GM23248 (cell line): ENCODE results near the gene OR52K2. TPM values are rescaled to one million over a fixed set of nuclear protein-coding genes. Genes with fewer than 3 reads are reported as not detected.

Experiments
- DNase-seq: peaks from one replicate; pipeline ENCODE4 v3.0.0-alpha.2; 2015
- H2AFZ ChIP-seq: fragments of 200-600 bp; sonication (generic); 2 replicates; pipeline ENCODE4 v1.6.1; 2016; ENCODE audit warnings: antibody characterized with exemption
- H3F3A ChIP-seq: fragments of 200-600 bp; sonication (generic); 2 replicates; pipeline ENCODE4 v1.6.1; 2016; ENCODE audit warnings: mild to moderate bottlenecking, antibody characterized with exemption, mixed run types; ENCODE audit not compliant: insufficient read depth
- H3K27ac ChIP-seq: fragments of 200-600 bp; sonication (generic); 2 replicates; pipeline ENCODE4 v1.5.1; 2016; ENCODE audit warnings: mild to moderate bottlenecking
- H3K27me3 ChIP-seq: fragments of 200-600 bp; sonication (generic); replicated peaks from 2 replicates; pipeline ENCODE4 v1.6.1; 2016; ENCODE audit warnings: mild to moderate bottlenecking; ENCODE audit not compliant: insufficient read depth
- H3K36me3 ChIP-seq: fragments of 200-600 bp; sonication (generic); 2 replicates; pipeline ENCODE4 v1.6.1; 2016; ENCODE audit warnings: low read depth, mild to moderate bottlenecking
- H3K4me1 ChIP-seq: fragments of 200-600 bp; sonication (generic); 2 replicates; pipeline ENCODE4 v1.6.1; 2016; ENCODE audit warnings: mild to moderate bottlenecking; ENCODE audit not compliant: insufficient read depth
- H3K4me2 ChIP-seq: fragments of 200-600 bp; sonication (generic); one replicate; pipeline ENCODE4 v1.6.1; 2016; ENCODE audit warnings: mild to moderate bottlenecking; ENCODE audit not compliant: unreplicated experiment
- H3K4me3 ChIP-seq: fragments of 200-600 bp; sonication (generic); 2 replicates; pipeline ENCODE4 v1.5.1; 2016; ENCODE audit warnings: mild to moderate bottlenecking
- H3K79me2 ChIP-seq: fragments of 200-600 bp; sonication (generic); 2 replicates; pipeline ENCODE4 v1.6.1; 2016; ENCODE audit warnings: mild to moderate bottlenecking; ENCODE audit not compliant: insufficient read depth
- H3K9ac ChIP-seq: fragments of 200-600 bp; sonication (generic); 2 replicates; pipeline ENCODE4 v1.6.1; 2016; ENCODE audit warnings: mild to moderate bottlenecking
- H3K9me2 ChIP-seq: fragments of 200-600 bp; sonication (generic); 2 replicates; pipeline ENCODE4 v1.6.1; 2016; ENCODE audit warnings: mixed run types, mild to moderate bottlenecking, moderate library complexity; ENCODE audit not compliant: insufficient read depth
- H3K9me3 ChIP-seq: fragments of 200-600 bp; sonication (generic); one replicate; pipeline ENCODE4 v1.6.1; 2017; ENCODE audit warnings: low read depth
- H4K20me1 ChIP-seq: fragments of 200-600 bp; sonication (generic); 2 replicates; pipeline ENCODE4 v1.6.0; 2016; ENCODE audit not compliant: insufficient read depth
- EZH2 ChIP-seq: fragments of 200-600 bp; sonication (generic); IDR thresholded peaks from 2 replicates; pipeline ENCODE4 v1.6.1; 2018; ENCODE audit warnings: antibody characterized with exemption, mild to moderate bottlenecking; ENCODE audit not compliant: insufficient read depth, poor library complexity, severe bottlenecking
- EZH2phosphoT487 ChIP-seq: fragments of 200-600 bp; sonication (generic); IDR thresholded peaks from 2 replicates; pipeline ENCODE4 v1.6.1; 2018; ENCODE audit warnings: antibody characterized with exemption, moderate library complexity, mild to moderate bottlenecking, low read depth; ENCODE audit not compliant: insufficient read depth
- WGBS, 2 experiments: methylation state at CpG; one replicate each; pipeline ENCODE4 v1.1.6; 2015 to 2017; ENCODE audit warnings: low lambda C conversion rate in 2 of 2, low coverage in 1 of 2; ENCODE audit errors: missing lambda C conversion rate in 2 of 2; 5-methylcytosine and 5-hydroxymethylcytosine counted together
- in situ Hi-C: fragments of 300-500 bp; cut with MboI; formaldehyde crosslinking; loops from 2 replicates; pipeline ENCODE4 v1.15.0; 2020
- polyA plus RNA-seq: library from polyadenylated mRNA; unstranded; fragments of >200 nt; fragmentation: Nextera tagmentation; extraction: Ambion mirVana; gene quantifications from 2 replicates; pipeline ENCODE4 v1.2.1, GENCODE V29; 2016
- total RNA-seq: library from RNA; depleted of rRNA; stranded (reverse); fragments of >200 nt; shearing (Covaris generic); gene quantifications from 2 replicates; pipeline ENCODE4 v1.2.3, GENCODE V29; 2014

OR52K2 gene
- total and polyA plus RNA-seq, 2 experiments from 2014 or later: not detected

DNA sequence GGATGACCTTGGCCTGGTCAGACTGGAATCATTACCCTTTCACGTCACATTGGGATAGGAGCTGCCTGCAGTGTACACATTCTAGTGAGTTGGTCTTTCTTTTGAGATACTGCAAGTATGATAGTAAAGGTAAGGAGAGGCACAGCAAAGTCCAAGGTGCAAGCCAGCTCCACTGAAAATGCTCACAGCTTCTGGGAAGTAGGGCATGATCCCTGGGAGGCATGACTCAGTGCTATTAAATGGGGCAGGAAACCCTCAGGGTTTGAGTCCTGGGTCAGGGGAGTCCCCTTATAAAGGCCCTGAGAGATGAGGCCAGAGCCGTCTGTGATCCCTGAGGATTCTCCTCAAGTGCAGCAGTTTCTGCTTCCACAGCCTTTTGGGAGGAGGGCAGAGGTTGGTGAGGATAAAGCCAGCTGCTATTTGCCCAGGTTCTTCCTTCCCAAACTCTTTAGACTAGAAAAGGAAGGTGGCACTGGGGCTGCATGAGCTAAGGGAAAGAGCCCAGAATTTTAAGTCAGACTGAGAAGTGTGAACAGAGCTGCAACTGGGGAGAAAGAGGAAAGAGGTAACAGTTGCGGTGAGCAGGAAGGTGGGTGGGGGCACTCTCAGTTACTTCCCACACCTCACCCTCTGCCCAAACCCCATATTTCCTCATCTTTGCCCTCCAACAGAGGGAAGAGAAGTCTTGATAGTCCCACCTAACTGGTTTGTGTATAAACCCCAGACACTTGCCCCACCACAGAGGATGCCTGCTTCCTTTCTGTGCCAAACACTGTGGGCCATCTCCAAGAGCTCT lies 18.9 kb downstream of the OR52K2 start:
- WGBS, 2 experiments: 26 to 45% methylated on average over 3 of the region's 3 CpGs
- in situ Hi-C loops: no loop called here

DNA sequence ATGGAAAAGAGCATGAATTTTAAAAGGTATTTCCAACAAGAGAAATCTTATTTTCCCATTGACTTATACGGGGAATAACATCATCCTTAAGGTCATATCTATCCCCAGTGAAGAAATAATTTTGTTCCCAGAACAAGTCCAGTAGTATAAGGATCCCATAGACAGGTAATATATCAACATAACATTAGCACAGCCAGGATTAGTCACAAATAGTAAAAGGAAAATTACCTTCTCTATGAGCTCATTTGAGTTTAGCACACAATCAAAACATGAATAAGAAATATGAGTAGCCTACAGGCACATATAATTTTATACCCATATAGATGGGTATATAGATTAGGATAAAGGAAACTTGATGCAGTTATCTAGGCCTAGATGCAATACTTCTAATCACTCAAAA lies 30.5 kb downstream of the OR52K2 start:
- TF ChIP-seq EZH2 (no peak), EZH2phosphoT487 (no peak)
- Histone ChIP-seq H4K20me1 (no peaks in the 10 kb centered on the region), H3K9ac (no peak overlapping the region), H3K27ac (no peak overlapping the region), H3K36me3 (no peaks in the 10 kb centered on the region), H3K4me3 (no peak overlapping the region), H3F3A (no peaks in the 10 kb centered on the region), H3K4me2 (no peak overlapping the region), H3K9me2 (no peaks in the 10 kb centered on the region), H2AFZ (no peak overlapping the region), H3K4me1 (peaks cover 8% of the 10 kb centered on the region; the same call in 1 of the 2 replicates), H3K79me2 (no peaks in the 10 kb centered on the region), H3K9me3 (no peaks in the 10 kb centered on the region), H3K27me3 (peaks cover 8% of the 10 kb centered on the region)
- no peak for DNase-seq
- in situ Hi-C loops: loop anchor here (25.0 kb wide), 1 partner anchor 292 kb away; no protein-coding TSS in a partner anchor
- WGBS, 2 experiments: 25 to 38% methylated on average over 1 of the region's 1 CpG

More for the DNA sequence above, 18.9 kb downstream of the OR52K2 start:
- Histone ChIP-seq H3K36me3 (no peaks in the 10 kb centered on the region), H3K9ac (no peak overlapping the region), H3K27ac (no peak overlapping the region), H3K4me3 (no peak overlapping the region), H3K79me2 (no peaks in the 10 kb centered on the region), H3K27me3 (no peaks in the 10 kb centered on the region), H3K9me3 (no peaks in the 10 kb centered on the region), H4K20me1 (no peaks in the 10 kb centered on the region), H2AFZ (no peak overlapping the region), H3K4me1 (no peaks in the 10 kb centered on the region), H3K9me2 (no peaks in the 10 kb centered on the region), H3F3A (no peaks in the 10 kb centered on the region), H3K4me2 (no peak overlapping the region)
- TF ChIP-seq EZH2phosphoT487: no peak
- no peak for TF ChIP-seq EZH2
- DNase-seq: no peak

GRCh38 chr11:4480577-4481239 lies 31.6 kb downstream of the OR52K2 start:
- in situ Hi-C loops: loop anchor here (25.0 kb wide), 1 partner anchor 293 kb away; no protein-coding TSS in a partner anchor
- H3K9ac ChIP-seq: no peak overlapping the region
- no peak overlapping the region for H3K4me3 ChIP-seq

DNA sequence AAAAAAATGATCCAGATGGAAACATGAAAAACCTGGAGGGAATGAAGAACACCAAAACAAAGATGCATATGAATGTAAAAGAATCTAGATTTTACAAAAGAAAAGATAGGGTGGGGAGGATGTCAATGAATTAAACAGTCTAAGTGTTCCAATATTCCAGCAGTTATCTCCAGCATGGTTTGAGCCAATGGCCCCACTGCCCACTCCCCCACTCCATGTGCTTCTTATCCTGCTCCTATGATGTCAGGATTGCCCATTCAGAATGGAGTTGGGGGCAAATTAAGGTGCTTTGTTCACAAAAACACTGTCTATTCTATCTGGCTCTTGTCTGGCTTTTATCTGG lies 32.1 kb downstream of the OR52K2 start:
- H3F3A ChIP-seq: no peaks in the 10 kb centered on the region
- no peaks in the 10 kb centered on the region for H3K9me2 ChIP-seq
- H3K27ac ChIP-seq: no peak overlapping the region
- H3K4me3 ChIP-seq: no peak overlapping the region
- no peak for DNase-seq
- in situ Hi-C loops: loop anchor here (25.0 kb wide), 1 partner anchor 294 kb away; no protein-coding TSS in a partner anchor
- TF ChIP-seq EZH2phosphoT487 (no peak), EZH2 (no peak)
- H3K9me3 ChIP-seq: no peaks in the 10 kb centered on the region
- peaks cover 8% of the 10 kb centered on the region; the same call in 1 of the 2 replicates for H3K4me1 ChIP-seq
- no peak overlapping the region for H3K9ac ChIP-seq
- H3K4me2 ChIP-seq: no peak overlapping the region
- H3K79me2 ChIP-seq: no peaks in the 10 kb centered on the region
- H3K27me3 ChIP-seq: peaks cover 12% of the 10 kb centered on the region
- H3K36me3 ChIP-seq: no peaks in the 10 kb centered on the region
- H2AFZ ChIP-seq: no peak overlapping the region
- H4K20me1 ChIP-seq: no peaks in the 10 kb centered on the region

More at GRCh38 chr11:4480577-4481239, 31.6 kb downstream of the OR52K2 start:
- peak; percentile 61 for DNase-seq
- Histone ChIP-seq H3K4me1 (peaks cover 8% of the 10 kb centered on the region; the same call in 1 of the 2 replicates), H3K27ac (no peak overlapping the region), H3K9me2 (no peaks in the 10 kb centered on the region), H3K27me3 (peaks cover 12% of the 10 kb centered on the region), H3F3A (no peaks in the 10 kb centered on the region), H4K20me1 (no peaks in the 10 kb centered on the region), H3K9me3 (no peaks in the 10 kb centered on the region), H3K79me2 (no peaks in the 10 kb centered on the region), H3K36me3 (no peaks in the 10 kb centered on the region), H3K4me2 (no peak overlapping the region), H2AFZ (no peak overlapping the region)
- TF ChIP-seq EZH2 (no peak), EZH2phosphoT487 (no peak)
- WGBS, 2 experiments: 62 to 66% methylated on average over 4 of the region's 4 CpGs
